Posterior vena cava (tissue), 2 donors: ENCODE results near the gene KPNB1. TPM values are rescaled to one million over a fixed set of nuclear protein-coding genes. Genes with fewer than 3 reads are reported as not detected.

ENCODE experiments used
- DNase-seq: peaks from one replicate; pipeline ENCODE4 v3.0.0-alpha.2; 2020; ENCODE audit warnings: low spot score
- intact Hi-C, 2 donors: fragments of 100-400 bp; cut with DNase I; formaldehyde crosslinking; loops; one replicate each; pipeline versions ENCODE4 v1.14.1 to v1.14.2; 2022 to 2023
- total RNA-seq, 2 donors: library from RNA; stranded (reverse); fragmentation: NEBNext Ultra II Directional; extraction: Animal tissue kit (Norgen Biotek cat#: 25700); gene quantifications; one replicate each; pipeline ENCODE4 v1.2.1, GENCODE V29; 2021
- donor health status: DM: yes; HTN: yes; CAD: no.
- donor health status: DM: yes; HTN: yes; CAD: no.

The KPNB1 gene
- total RNA-seq, 2 donors from 2014 or later = 193 to 198 TPM

GRCh38 chr17:47633996-47634395 is 15.7 kb upstream of the KPNB1 start:
- intact Hi-C loops = no loop called here
- no peak for DNase-seq

GRCh38 chr17:47634870-47635269 is 14.8 kb upstream of the KPNB1 start:
- DNase-seq = no peak
- intact Hi-C loops = no loop called here

GRCh38 chr17:47635734-47636133 is 14.0 kb upstream of the KPNB1 start:
- no peak for DNase-seq
- intact Hi-C loops = no loop called here

GRCh38 chr17:47636273-47637030 is 13.3 kb upstream of the KPNB1 start:
- intact Hi-C loops = no loop called here
- no peak for DNase-seq

- intact Hi-C loops = no loop called here
- no peak for DNase-seq
These were observed 10.8 kb upstream of the KPNB1 start for GRCh38 chr17:47638903-47639302.

- intact Hi-C loops = no loop called here
- no peak for DNase-seq
These were observed 9.6 kb upstream of the KPNB1 start for GRCh38 chr17:47640076-47640475.

- intact Hi-C loops = no loop called here
- no peak for DNase-seq
These were observed 8.5 kb upstream of the KPNB1 start for GRCh38 chr17:47641202-47641601.

GRCh38 chr17:47643116-47643515 is 6.6 kb upstream of the KPNB1 start:
- no peak for DNase-seq
- intact Hi-C loops = no loop called here

- no peak for DNase-seq
- intact Hi-C loops = no loop called here
These were observed 5.4 kb upstream of the KPNB1 start for GRCh38 chr17:47644324-47644723.

GRCh38 chr17:47649972-47650524 is 329 bp downstream of the KPNB1 start:
- DNase-seq = no peak
- intact Hi-C loops = no loop called here

GRCh38 chr17:47650525-47651522 is 1.1 kb downstream of the KPNB1 start:
- intact Hi-C loops = no loop called here
- DNase-seq = peak; percentile 98

- DNase-seq = no peak
- intact Hi-C loops = no loop called here
These were observed 2.0 kb downstream of the KPNB1 start for GRCh38 chr17:47651704-47652103.

- intact Hi-C loops = no loop called here
- DNase-seq = no peak
These were observed 2.9 kb downstream of the KPNB1 start for GRCh38 chr17:47652570-47652969.

GRCh38 chr17:47653442-47653841 is 3.7 kb downstream of the KPNB1 start:
- intact Hi-C loops = no loop called here
- DNase-seq = no peak

- intact Hi-C loops = no loop called here
- no peak for DNase-seq
These were observed 5.3 kb downstream of the KPNB1 start for GRCh38 chr17:47654991-47655390.

GRCh38 chr17:47660064-47660492 is 10.4 kb downstream of the KPNB1 start:
- no peak for DNase-seq
- intact Hi-C loops = no loop called here

GRCh38 chr17:47663912-47664623 is 14.3 kb downstream of the KPNB1 start:
- intact Hi-C loops = no loop called here
- DNase-seq = no peak

- DNase-seq = no peak
- intact Hi-C loops = no loop called here
These were observed 14.9 kb downstream of the KPNB1 start for GRCh38 chr17:47664624-47664941.

GRCh38 chr17:47665655-47666054 is 15.9 kb downstream of the KPNB1 start:
- DNase-seq = no peak
- intact Hi-C loops = no loop called here

GRCh38 chr17:47669081-47669480 is 19.4 kb downstream of the KPNB1 start:
- intact Hi-C loops = no loop called here
- DNase-seq = no peak
